GM12878 (cell line): ENCODE measurements around the gene HDGF. TPM values are rescaled to one million over a fixed set of nuclear protein-coding genes. Genes with fewer than 3 reads are reported as not detected.

ENCODE experiments used
- ATAC-seq: fragments of 200-7000 bp; cut with Tn5 transposase; 3 replicates; pipeline ENCODE4 v1.9.1; 2020; ENCODE audit warnings: mild to moderate bottlenecking, moderate library complexity
- BruUV-seq: library from RNA; stranded (reverse); fragments of 400-500 nt; replicated peaks from 2 replicates; lab custom pipeline; 2021; lab: Mats Ljungman, UMichigan
- CTCF ChIA-PET: fragments of 300-600 bp; sonication (Branson Sonifier 250); formaldehyde crosslinking; extraction: SDS; loops from one replicate; lab custom pipeline; 2021; ENCODE audit warnings: inconsistent platforms; lab: Yijun Ruan, JAX
- POLR2A ChIA-PET: fragments of 350-600 bp; formaldehyde crosslinking; extraction: SDS; loops from one replicate; lab custom pipeline; 2021; ENCODE audit warnings: inconsistent platforms; lab: Charles Lee
- RAD21 ChIA-PET: fragments of 300-600 bp; sonication (Branson Sonifier 250); formaldehyde crosslinking; loops from one replicate; lab custom pipeline; 2023; ENCODE audit warnings: antibody characterized with exemption; ENCODE audit not compliant: unreplicated experiment; lab: Charles Lee
- SMC1A ChIA-PET: fragments of 300-600 bp; sonication (Branson Sonifier 250); formaldehyde crosslinking; loops from one replicate; lab custom pipeline; 2023; ENCODE audit not compliant: unreplicated experiment, uncharacterized antibody; lab: Charles Lee
- DNase-seq: peaks from one replicate; pipeline ENCODE4 v3.0.0-alpha.2; 2011; ENCODE audit warnings: low read depth, low spot score
- FAIRE-seq: peaks from 3 replicates; lab custom pipeline; 2011; peaks lifted over from hg19 to GRCh38; lab: Jason Lieb, UNC
- H2AFZ ChIP-seq: 2 replicates; pipeline ENCODE4 v1.6.0; 2011; ENCODE audit warnings: low read depth, low read length, control low read depth; ENCODE audit not compliant: control insufficient read depth
- H3K27ac ChIP-seq: 2 replicates; pipeline ENCODE4 v1.5.1; 2011; ENCODE audit warnings: control low read depth; ENCODE audit not compliant: control insufficient read depth, insufficient read depth
- H3K27me3 ChIP-seq, 2 experiments: replicated peaks in 1 of 2; 2 replicates each; pipeline versions ENCODE4 v1.6.0 to v1.6.1; 2011; ENCODE audit warnings: low read length in 1 of 2; ENCODE audit not compliant: control insufficient read depth in 2 of 2, insufficient read depth in 2 of 2
- H3K36me3 ChIP-seq, 2 experiments: 2 replicates each; pipeline ENCODE4 v1.5.1; 2011; ENCODE audit warnings: low read length in 1 of 2; ENCODE audit not compliant: control insufficient read depth in 2 of 2, insufficient read depth in 2 of 2
- H3K4me1 ChIP-seq: 2 replicates; pipeline ENCODE4 v1.6.1; 2011; ENCODE audit warnings: mild to moderate bottlenecking, low read length, moderate library complexity, mixed read lengths; ENCODE audit not compliant: control insufficient read depth, insufficient read depth
- H3K4me2 ChIP-seq: 2 replicates; pipeline ENCODE4 v1.6.0; 2011; ENCODE audit warnings: control low read depth; ENCODE audit not compliant: control insufficient read depth, insufficient read depth
- H3K4me3 ChIP-seq: fragments of 200-600 bp; sonication (generic); 2 replicates; pipeline ENCODE4 v1.5.1; 2016
- H3K79me2 ChIP-seq: 2 replicates; pipeline ENCODE4 v1.6.0; 2011; ENCODE audit warnings: low read length; ENCODE audit not compliant: control insufficient read depth, insufficient read depth
- H3K9ac ChIP-seq: 2 replicates; pipeline ENCODE4 v1.8.0; 2011; ENCODE audit warnings: low read length, control low read depth, mixed read lengths; ENCODE audit not compliant: control insufficient read depth, insufficient read depth
- H3K9me3 ChIP-seq: replicated peaks from 3 replicates; pipeline ENCODE4 v1.5.1; 2011; ENCODE audit warnings: mild to moderate bottlenecking, low read length; ENCODE audit not compliant: control insufficient read depth, insufficient read depth
- H4K20me1 ChIP-seq: 2 replicates; pipeline ENCODE4 v1.6.0; 2011; ENCODE audit not compliant: control insufficient read depth, insufficient read depth
- CHD4 ChIP-seq: fragments of 200-600 bp; sonication (generic); IDR thresholded peaks from 2 replicates; pipeline ENCODE4 v1.6.1; 2016; ENCODE audit warnings: mild to moderate bottlenecking
- EGR1 ChIP-seq, 2 experiments: IDR thresholded peaks; 1 replicate in 1 of 2; 2 replicates in 1 of 2; pipeline ENCODE4 v1.6.1; 2011 to 2012; ENCODE audit warnings: low read depth in 2 of 2, low read length in 2 of 2, borderline replicate concordance in 1 of 2, mild to moderate bottlenecking in 1 of 2, moderate library complexity in 1 of 2
- MXI1 ChIP-seq: fragments of 150-350 bp; IDR thresholded peaks from 2 replicates; pipeline ENCODE4 v1.6.1; 2011; ENCODE audit warnings: low read depth, mild to moderate bottlenecking, inconsistent platforms, low read length, improper control_type of control experiment
- MYC ChIP-seq: IDR thresholded peaks from 2 replicates; pipeline ENCODE4 v1.6.1; 2011; ENCODE audit warnings: mild to moderate bottlenecking, low read length, moderate library complexity, inconsistent platforms; ENCODE audit not compliant: insufficient read depth, insufficient replicate concordance, insufficient read length, severe bottlenecking
- ZNF207 ChIP-seq: fragments of 450-650 bp; IDR thresholded peaks from 2 replicates; pipeline ENCODE4 v1.6.1; 2014; ENCODE audit warnings: antibody characterized with exemption, mild to moderate bottlenecking, borderline replicate concordance
- ZNF24 ChIP-seq: fragments of 450-650 bp; IDR thresholded peaks from 2 replicates; pipeline ENCODE4 v1.6.1; 2017; ENCODE audit warnings: antibody characterized with exemption, mild to moderate bottlenecking
- WGBS: methylation state at CpG from one replicate; pipeline ENCODE4 v1.1.6; 2016; ENCODE audit warnings: low lambda C conversion rate; ENCODE audit not compliant: insufficient replicate concordance, insufficient coverage; ENCODE audit errors: missing lambda C conversion rate; 5-methylcytosine and 5-hydroxymethylcytosine counted together
- in situ Hi-C: fragments of 300-500 bp; cut with MboI; formaldehyde crosslinking; loops from 9 replicates; pipeline ENCODE4 v1.14.3; 2018; ENCODE audit warnings: mixed read lengths
- intact Hi-C: fragments of 100-400 bp; cut with micrococcal nuclease; formaldehyde crosslinking; loops from one replicate; pipeline ENCODE4 v1.14.2; 2022; ENCODE audit not compliant: unreplicated experiment
- polyA plus RNA-seq, 11 experiments: library from polyadenylated mRNA; depleted of rRNA in 4 of 11; unstranded in 6 of 11; stranded (reverse) in 5 of 11; fragments of >200 nt; fragmentation: Nextera tagmentation in 4 of 11; fragmentation: Illumina TruSeq in 1 of 11; extraction: Ambion mirVana in 4 of 11; extraction: Trizol in 1 of 11; gene quantifications; 1 replicate in 1 of 11; 2 replicates in 10 of 11; pipeline versions ENCODE4 v1.2.1 to v1.2.3, GENCODE V29; 2011 to 2016; ENCODE audit warnings: inconsistent platforms in 2 of 11, missing spikeins in 2 of 11, low read depth in 1 of 11
- total RNA-seq, 4 experiments: library from RNA; depleted of rRNA in 3 of 4; stranded (reverse); fragments of >200 nt in 3 of 4; fragmentation: Illumina TruSeq in 1 of 4; extraction: Trizol in 1 of 4; gene quantifications; 2 replicates each; pipeline versions ENCODE4 v1.2.1 to v1.2.3, GENCODE V29; 2013 to 2021
- TF ChIP-seq, protein P1 (sequence below): fragments of 450-650 bp; IDR thresholded peaks from 2 replicates; pipeline ENCODE4 v1.6.1; 2014; ENCODE audit warnings: mild to moderate bottlenecking

The HDGF gene
- total and polyA plus RNA-seq, 10 of the 15 experiments (the other 5 are each of a cell fraction or from before 2014, with no cell fraction given): 28.3 to 372 (median 209) TPM

DNA sequence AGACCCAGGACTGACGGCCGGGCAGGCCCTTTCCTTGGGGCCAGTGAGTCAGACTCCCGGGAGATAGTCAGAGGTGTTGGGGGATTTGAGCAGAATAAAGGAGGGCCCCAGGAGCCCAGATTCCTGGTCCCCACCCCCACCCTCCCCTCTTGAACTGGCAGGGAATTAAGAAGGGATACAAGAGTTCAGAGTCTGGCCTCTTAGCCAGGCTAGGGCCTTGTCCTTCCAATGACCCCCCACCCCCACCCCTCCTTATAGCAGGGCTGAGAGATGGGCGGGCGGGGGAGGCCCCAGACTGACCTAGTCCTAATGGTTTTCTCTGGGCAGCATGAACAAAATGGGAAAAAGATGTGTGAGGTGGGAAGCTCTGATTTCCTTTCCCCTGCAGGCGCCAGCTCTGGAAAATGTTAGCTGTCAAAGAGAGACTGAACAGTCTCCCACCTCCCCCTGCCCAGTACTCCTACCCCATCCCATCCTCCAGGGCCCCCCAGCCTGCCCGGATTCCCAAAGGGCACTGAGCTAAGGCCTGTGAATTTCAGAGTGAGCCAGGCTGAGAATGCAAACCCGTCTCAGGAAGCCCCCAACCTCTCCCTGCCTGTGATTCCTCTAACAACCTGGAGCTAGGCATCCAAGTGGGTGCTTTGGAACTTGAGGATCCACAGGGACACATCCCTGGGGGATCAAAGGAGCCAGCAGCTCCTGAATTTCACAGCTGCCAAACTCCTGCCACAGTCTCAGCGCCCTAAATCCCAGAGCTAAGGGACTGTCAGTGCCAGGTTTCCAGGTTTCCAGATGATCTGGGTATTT is 40.3 kb downstream of the HDGF start:
- SMC1A ChIA-PET: interaction anchor here (1.0 kb wide), 1 partner anchor 52 kb away, joined by 3 read pairs; no protein-coding TSS in a partner anchor
- CTCF ChIA-PET: interaction anchor here (1.2 to 10.0 kb wide), 6 partner anchors 10 to 363 kb away, joined by 3 to 68 read pairs (median 4); no protein-coding TSS in a partner anchor
- RAD21 ChIA-PET: interaction anchor here (0.8 to 1.8 kb wide), 4 partner anchors 15 to 113 kb away, joined by 3 to 8 read pairs (median 4); no protein-coding TSS in a partner anchor
- Histone ChIP-seq H3K36me3 (no peaks in the 10 kb centered on the region; a peak in 2 of 4 replicates), H3K27me3 (0 out of 4 replicates have a peak, but pooled peaks cover 0 to 2% of the 10 kb centered on the region in 2 experiments), H3K9ac (no peak overlapping the region), H3K9me3 (no peaks in the 10 kb centered on the region), H3K79me2 (no peaks in the 10 kb centered on the region), H2AFZ (no peak overlapping the region), H3K4me3 (no peak overlapping the region), H3K4me2 (no peak overlapping the region), H3K27ac (no peak overlapping the region), H4K20me1 (no peaks in the 10 kb centered on the region), H3K4me1 (no peaks in the 10 kb centered on the region)
- DNase-seq (no peak), FAIRE-seq (no peak), ATAC-seq (no peak)
- WGBS: 78% methylated on average over 9 of the region's 9 CpGs
- BruUV-seq: no TSS peak
- no peak for TF ChIP-seq ZNF207
- no peak for TF ChIP-seq MXI1
- no peak for TF ChIP-seq ZNF24
- TF ChIP-seq MYC: no peak
- no peak for TF ChIP-seq CHD4
- no peak for TF ChIP-seq EGR1 (IDR thresholded peaks at IDR 0.05; ENCODE audit: borderline replicate concordance in 1 of 2, low read depth in 2 of 2, low read length in 2 of 2)
- TF ChIP-seq, protein P1, sequence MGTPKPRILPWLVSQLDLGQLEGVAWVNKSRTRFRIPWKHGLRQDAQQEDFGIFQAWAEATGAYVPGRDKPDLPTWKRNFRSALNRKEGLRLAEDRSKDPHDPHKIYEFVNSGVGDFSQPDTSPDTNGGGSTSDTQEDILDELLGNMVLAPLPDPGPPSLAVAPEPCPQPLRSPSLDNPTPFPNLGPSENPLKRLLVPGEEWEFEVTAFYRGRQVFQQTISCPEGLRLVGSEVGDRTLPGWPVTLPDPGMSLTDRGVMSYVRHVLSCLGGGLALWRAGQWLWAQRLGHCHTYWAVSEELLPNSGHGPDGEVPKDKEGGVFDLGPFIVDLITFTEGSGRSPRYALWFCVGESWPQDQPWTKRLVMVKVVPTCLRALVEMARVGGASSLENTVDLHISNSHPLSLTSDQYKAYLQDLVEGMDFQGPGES: no peak
- in situ Hi-C loops (no loop called here), intact Hi-C loops (no loop called here)
- POLR2A ChIA-PET: interaction anchor here (0.5 to 1.3 kb wide), 2 partner anchors 10 to 97 kb away, joined by 3 read pairs; no protein-coding TSS in a partner anchor
